ENCODE measurements around the gene RNU2-1.
"Not testable (repeated sequence)": the region's sequence is repeated elsewhere in the genome, so short reads cannot be mapped to it uniquely, and the experiment has no call there.

DNA sequence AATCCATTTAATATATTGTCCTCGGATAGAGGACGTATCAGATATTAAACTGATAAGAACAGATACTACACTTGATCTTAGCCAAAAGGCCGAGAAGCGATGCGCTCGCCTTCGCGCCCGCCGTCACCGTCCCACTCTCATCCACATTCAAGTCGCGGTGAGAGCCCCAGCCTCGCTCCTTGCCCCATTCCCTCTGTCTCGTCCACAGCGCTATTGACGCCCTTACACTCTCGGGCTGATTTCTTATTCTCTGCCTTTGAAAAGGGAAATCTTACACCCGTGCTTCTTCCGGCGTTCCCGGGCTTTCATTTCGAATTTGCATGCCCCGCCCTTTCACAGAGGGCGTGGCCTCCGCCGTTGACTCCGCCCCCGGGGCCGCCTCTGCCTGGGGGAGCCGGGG is at the start of gene RNU2-1:
- TF ChIP-seq EP300 (IDR thresholded peaks at IDR 0.05; ENCODE audit: borderline replicate concordance in 1 of 2, low read depth in 1 of 2, low read length in 1 of 2); RFX5 (IDR thresholded peaks at IDR 0.05; ENCODE audit: low read length); FOSL2 (IDR thresholded peaks at IDR 0.05; ENCODE audit: borderline replicate concordance, low read depth); GATA2 (CRISPR knock-in tag; IDR thresholded peaks at IDR 0.05): not testable (repeated sequence)
- TF ChIP-seq, protein P1, sequence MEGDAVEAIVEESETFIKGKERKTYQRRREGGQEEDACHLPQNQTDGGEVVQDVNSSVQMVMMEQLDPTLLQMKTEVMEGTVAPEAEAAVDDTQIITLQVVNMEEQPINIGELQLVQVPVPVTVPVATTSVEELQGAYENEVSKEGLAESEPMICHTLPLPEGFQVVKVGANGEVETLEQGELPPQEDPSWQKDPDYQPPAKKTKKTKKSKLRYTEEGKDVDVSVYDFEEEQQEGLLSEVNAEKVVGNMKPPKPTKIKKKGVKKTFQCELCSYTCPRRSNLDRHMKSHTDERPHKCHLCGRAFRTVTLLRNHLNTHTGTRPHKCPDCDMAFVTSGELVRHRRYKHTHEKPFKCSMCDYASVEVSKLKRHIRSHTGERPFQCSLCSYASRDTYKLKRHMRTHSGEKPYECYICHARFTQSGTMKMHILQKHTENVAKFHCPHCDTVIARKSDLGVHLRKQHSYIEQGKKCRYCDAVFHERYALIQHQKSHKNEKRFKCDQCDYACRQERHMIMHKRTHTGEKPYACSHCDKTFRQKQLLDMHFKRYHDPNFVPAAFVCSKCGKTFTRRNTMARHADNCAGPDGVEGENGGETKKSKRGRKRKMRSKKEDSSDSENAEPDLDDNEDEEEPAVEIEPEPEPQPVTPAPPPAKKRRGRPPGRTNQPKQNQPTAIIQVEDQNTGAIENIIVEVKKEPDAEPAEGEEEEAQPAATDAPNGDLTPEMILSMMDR (IDR thresholded peaks at IDR 0.05) = not testable (repeated sequence)
- TF ChIP-seq, protein P2, sequence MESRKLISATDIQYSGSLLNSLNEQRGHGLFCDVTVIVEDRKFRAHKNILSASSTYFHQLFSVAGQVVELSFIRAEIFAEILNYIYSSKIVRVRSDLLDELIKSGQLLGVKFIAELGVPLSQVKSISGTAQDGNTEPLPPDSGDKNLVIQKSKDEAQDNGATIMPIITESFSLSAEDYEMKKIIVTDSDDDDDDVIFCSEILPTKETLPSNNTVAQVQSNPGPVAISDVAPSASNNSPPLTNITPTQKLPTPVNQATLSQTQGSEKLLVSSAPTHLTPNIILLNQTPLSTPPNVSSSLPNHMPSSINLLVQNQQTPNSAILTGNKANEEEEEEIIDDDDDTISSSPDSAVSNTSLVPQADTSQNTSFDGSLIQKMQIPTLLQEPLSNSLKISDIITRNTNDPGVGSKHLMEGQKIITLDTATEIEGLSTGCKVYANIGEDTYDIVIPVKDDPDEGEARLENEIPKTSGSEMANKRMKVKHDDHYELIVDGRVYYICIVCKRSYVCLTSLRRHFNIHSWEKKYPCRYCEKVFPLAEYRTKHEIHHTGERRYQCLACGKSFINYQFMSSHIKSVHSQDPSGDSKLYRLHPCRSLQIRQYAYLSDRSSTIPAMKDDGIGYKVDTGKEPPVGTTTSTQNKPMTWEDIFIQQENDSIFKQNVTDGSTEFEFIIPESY (IDR thresholded peaks at IDR 0.05; ENCODE audit: borderline replicate concordance, low read depth) = not testable (repeated sequence)
